ENCODE measurements around the gene WDHD1. TPM values are rescaled to one million over a fixed set of nuclear protein-coding genes. Genes with fewer than 3 reads are reported as not detected.

The WDHD1 gene
- 1 to 10 TPM; 8.6 to 9.0 TPM for total RNA-seq
- polyA plus RNA-seq (ENCODE audit: insufficient read length in 6 of 6) = 10 to 100 TPM; 14.8 to 22.3 (median 17.1) TPM
- long read RNA-seq, donor 1, partial matches to known transcripts = 186 of 268 reads
- long read RNA-seq, donor 1, other reads (novel, unspliced or antisense) = 82 of 268 reads
- long read RNA-seq, donor 2, full-length matches to known transcripts = 2 of 338 reads
- long read RNA-seq, donor 2, partial matches to known transcripts = 306 of 338 reads
- long read RNA-seq, donor 2, other reads (novel, unspliced or antisense) = 30 of 338 reads
- long read RNA-seq, donor 3 = 0 reads
- long read RNA-seq, donor 4 = 0 reads
- long read RNA-seq, donor 5 = 0 reads
- long read RNA-seq, donor 6, partial matches to known transcripts = 33 of 52 reads
- long read RNA-seq, donor 6, other reads (novel, unspliced or antisense) = 18 of 52 reads
- long read RNA-seq, donor 7, full-length matches to known transcripts = 1 of 1 reads
- long read RNA-seq, donor 7, partial matches to known transcripts = 0 of 1 reads
- long read RNA-seq, donor 7, other reads (novel, unspliced or antisense) = 0 of 1 reads
- long read RNA-seq, donor 8, full-length matches to known transcripts = 1 of 1 reads
- long read RNA-seq, donor 8, partial matches to known transcripts = 0 of 1 reads
- long read RNA-seq, donor 8, other reads (novel, unspliced or antisense) = 0 of 1 reads
- long read RNA-seq, donor 9 = 0 reads
- long read RNA-seq, donor 10 = 0 reads
- long read RNA-seq, donor 11 = 0 reads
- long read RNA-seq, donor 12 = 0 reads

GRCh38 chr14:55026793-55027561 is at the start of gene WDHD1, which contains the start of gene SOCS4:
Gene WDHD1, minus strand, starts transcription at chr14:55027099. Its CDS starts 312 bp downstream, at chr14:55026787.
Gene SOCS4, plus strand, starts transcription at chr14:55027236. Its CDS starts 15,806 bp downstream, at chr14:55043042.
- peak; percentile 99 for ATAC-seq
- DNase-seq = peak; percentile 90 to 100 (median 96)
- TF ChIP-seq CTCF (IDR thresholded peaks at IDR 0.05) = peak in 1 of 2 donors; percentile 15
- peaks cover 15 to 42% of the 10 kb centered on the region in 2 donors for H3K4me1 ChIP-seq
- peak within 1 kb of the TSS; percentile 74 to 91 for H3K27ac ChIP-seq
- H3K36me3 ChIP-seq = no peaks in the 10 kb centered on the region
- no peaks in the 10 kb centered on the region for H3K27me3 ChIP-seq
- H3K4me3 ChIP-seq = peak within 1 kb of the TSS; percentile 73 to 88
- H3K9me3 ChIP-seq = no peaks in the 10 kb centered on the region
- intact Hi-C loops (cut with DNase I) = no loop called here

- no peak for TF ChIP-seq CTCF (IDR thresholded peaks at IDR 0.05)
- no peaks in the 10 kb centered on the region for H3K27me3 ChIP-seq
These were observed 48.8 kb upstream of the WDHD1 start for GRCh38 chr14:55075628-55076175.

GRCh38 chr14:55074662-55075061 is 47.8 kb upstream of the WDHD1 start:
- DNase-seq (no peak), ATAC-seq (no peak)
- Histone ChIP-seq H3K36me3 (no peaks in the 10 kb centered on the region), H3K9me3 (no peaks in the 10 kb centered on the region), H3K4me3 (no peak overlapping the region), H3K27me3 (no peaks in the 10 kb centered on the region), H3K27ac (no peak overlapping the region), H3K4me1 (peaks cover 17 to 19% of the 10 kb centered on the region in 2 donors)
- intact Hi-C loops (cut with DNase I) = no loop called here
- TF ChIP-seq CTCF (IDR thresholded peaks at IDR 0.05) = no peak

More at GRCh38 chr14:55075628-55076175, 48.8 kb upstream of the WDHD1 start:
- DNase-seq = no peak
- Histone ChIP-seq H3K27ac (no peak overlapping the region), H3K4me3 (no peak overlapping the region), H3K4me1 (peaks cover 19 to 21% of the 10 kb centered on the region in 2 donors), H3K36me3 (no peaks in the 10 kb centered on the region), H3K9me3 (no peaks in the 10 kb centered on the region)
- intact Hi-C loops (cut with DNase I) = no loop called here
- no peak for ATAC-seq

- no peak for TF ChIP-seq CTCF (IDR thresholded peaks at IDR 0.05)
- no peak overlapping the region for H3K4me3 ChIP-seq
These were observed 47.0 kb upstream of the WDHD1 start for GRCh38 chr14:55073856-55074255.

More at GRCh38 chr14:55073856-55074255, 47.0 kb upstream of the WDHD1 start:
- DNase-seq = no peak
- Histone ChIP-seq H3K9me3 (no peaks in the 10 kb centered on the region), H3K27ac (peak overlapping the region in 1 of 2 donors; percentile 15), H3K36me3 (no peaks in the 10 kb centered on the region), H3K27me3 (no peaks in the 10 kb centered on the region), H3K4me1 (peaks cover 17 to 19% of the 10 kb centered on the region in 2 donors)
- intact Hi-C loops (cut with DNase I) = no loop called here
- no peak for ATAC-seq
